Measurements from ENCODE around the gene MTCH1. TPM values are rescaled to one million over a fixed set of nuclear protein-coding genes. Genes with fewer than 3 reads are reported as not detected.

The MTCH1 gene
- polyA plus RNA-seq, 2 of the 4 experiments (the other 2 are of a cell fraction): 65.4 to 112 TPM

GRCh38 chr6:36984581-36985416, 1.2 kb downstream of the MTCH1 start:
- Histone ChIP-seq H3K4me3 (peak overlapping the region; percentile 100), H3K27ac (peak overlapping the region; percentile 98 to 100), H3K9me3 (no peaks in the 10 kb centered on the region), H3K4me2 (peak overlapping the region; percentile 96), H3K4me1 (peaks cover 25% of the 10 kb centered on the region)
- 22% methylated on average over 16 of the region's 19 CpGs for WGBS (ENCODE audit: missing lambda C conversion rate)
- POLR2A ChIA-PET: no interaction called here
- FAIRE-seq (no peak), DNase-seq (ENCODE audit: low read depth in 1 of 2, low spot score in 1 of 2) (peak in 1 of 2 experiments; percentile 41), ATAC-seq (no peak)
- CTCF ChIA-PET: no interaction called here
- no peak for TF ChIP-seq CBX8 (IDR thresholded peaks at IDR 0.05)
- no peak for TF ChIP-seq EHMT2 (IDR thresholded peaks at IDR 0.05; ENCODE audit: low read depth)
- TF ChIP-seq HOXB13 (CRISPR knock-in tag; IDR thresholded peaks at IDR 0.05; ENCODE audit: low read depth): no peak
- no peak for TF ChIP-seq MAZ (IDR thresholded peaks at IDR 0.05; ENCODE audit: borderline replicate concordance, low read depth, low read length)
- TF ChIP-seq RFX5 (IDR thresholded peaks at IDR 0.05): no peak
- TF ChIP-seq CHD2 (IDR thresholded peaks at IDR 0.05; ENCODE audit: low read length, partially characterized antibody): peak; percentile 67

GRCh38 chr6:36983538-36983937, 2.5 kb downstream of the MTCH1 start:
- TF ChIP-seq MYC (IDR thresholded peaks at IDR 0.05; ENCODE audit: borderline replicate concordance, low read length) (no peak), E2F6 (IDR thresholded peaks at IDR 0.05; ENCODE audit: borderline replicate concordance, low read depth) (no peak), PBX3 (IDR thresholded peaks at IDR 0.05) (no peak), FOSB (CRISPR knock-in tag; IDR thresholded peaks at IDR 0.05) (no peak), CEBPB (IDR thresholded peaks at IDR 0.05) (no peak), MAFK (IDR thresholded peaks at IDR 0.05; ENCODE audit: partially characterized antibody) (no peak), KDM5A (IDR thresholded peaks at IDR 0.05) (no peak), HMGXB4 (CRISPR knock-in tag; IDR thresholded peaks at IDR 0.05; ENCODE audit: borderline replicate concordance) (no peak), HDAC2 (IDR thresholded peaks at IDR 0.05) (no peak), FOXS1 (CRISPR knock-in tag; IDR thresholded peaks at IDR 0.05) (no peak), ZFP36 (IDR thresholded peaks at IDR 0.05; ENCODE audit: borderline replicate concordance, partially characterized antibody) (no peak), SMC3 (IDR thresholded peaks at IDR 0.05) (no peak)
- H3K27ac ChIP-seq: no peak overlapping the region
- no peak for DNase-seq (ENCODE audit: low read depth in 1 of 2, low spot score in 1 of 2)
- no peak overlapping the region for H3K4me3 ChIP-seq
- FAIRE-seq: no peak
- no peak for ATAC-seq
- H3K4me2 ChIP-seq: peak overlapping the region; percentile 96
- 94% methylated on average over 3 of the region's 3 CpGs for WGBS (ENCODE audit: missing lambda C conversion rate)
- H3K9me3 ChIP-seq: no peaks in the 10 kb centered on the region
- ChIA-PET POLR2A (no interaction called here), CTCF (no interaction called here)
- peaks cover 25% of the 10 kb centered on the region for H3K4me1 ChIP-seq

GRCh38 chr6:36980876-36981619, 4.9 kb downstream of the MTCH1 start:
- FAIRE-seq: no peak
- POLR2A ChIA-PET: interaction anchor here (0.6 kb wide), 1 partner anchor 147 kb away, joined by 8 read pairs; no protein-coding TSS in a partner anchor
- 92% methylated on average over 10 of the region's 14 CpGs for WGBS (ENCODE audit: missing lambda C conversion rate)
- no peak for TF ChIP-seq FOSL2 (IDR thresholded peaks at IDR 0.05)
- no peak for TF ChIP-seq FOSL2 (CRISPR knock-in tag; IDR thresholded peaks at IDR 0.05)
- TF ChIP-seq USF2 (IDR thresholded peaks at IDR 0.05): no peak
- no peak for TF ChIP-seq REST (IDR thresholded peaks at IDR 0.05)
- TF ChIP-seq GATA3 (IDR thresholded peaks at IDR 0.05; ENCODE audit: borderline replicate concordance): no peak

More at GRCh38 chr6:36980876-36981619, 4.9 kb downstream of the MTCH1 start:
- ATAC-seq (no peak), DNase-seq (ENCODE audit: low read depth in 1 of 2, low spot score in 1 of 2) (no peak)
- no peaks in the 10 kb centered on the region for H3K9me3 ChIP-seq
- no peak overlapping the region for H3K4me2 ChIP-seq
- H3K4me1 ChIP-seq: peaks cover 19% of the 10 kb centered on the region
- CTCF ChIA-PET: interaction anchor here (0.8 to 2.2 kb wide), 6 partner anchors 32 to 239 kb away, joined by 3 to 11 read pairs (median 3); no protein-coding TSS in a partner anchor
- H3K27ac ChIP-seq: no peak overlapping the region
- no peak overlapping the region for H3K4me3 ChIP-seq

Measured in A549 (cell line).